Common myeloid progenitor, CD34-positive (primary cell): ENCODE measurements around the gene FBLN1.

Experiments used
- CTCF ChIA-PET: fragments of 350-600 bp; sonication (Branson Sonifier 250); formaldehyde crosslinking; loops from one replicate; lab custom pipeline; 2021; ENCODE audit warnings: antibody characterized with exemption; lab: Charles Lee
- POLR2A ChIA-PET: fragments of 350-600 bp; sonication (Branson Sonifier 250); formaldehyde crosslinking; loops from one replicate; lab custom pipeline; 2021; ENCODE audit warnings: antibody characterized with exemption; lab: Charles Lee
- DNase-seq, 3 donors: peaks; one replicate each; pipeline versions ENCODE4 v3.0.0 to v3.0.0-alpha.2; 2013
- H3K27ac ChIP-seq, 2 experiments: 1 replicate in 1 of 2; 2 replicates in 1 of 2; pipeline ENCODE4 v1.7.0; 2013; ENCODE audit warnings: inconsistent platforms in 2 of 2, low read length in 2 of 2, mild to moderate bottlenecking in 2 of 2, low read depth in 1 of 2, moderate library complexity in 1 of 2; ENCODE audit not compliant: severe bottlenecking in 2 of 2, insufficient read depth in 1 of 2, poor library complexity in 1 of 2
- H3K27me3 ChIP-seq, 5 experiments: replicated peaks in 2 of 5; 1 replicate in 3 of 5; 2 replicates in 2 of 5; pipeline versions ENCODE4 v1.6.1 to v1.7.0; 2013; ENCODE audit warnings: low read length in 4 of 5, mild to moderate bottlenecking in 2 of 5, moderate library complexity in 2 of 5, inconsistent platforms in 1 of 5; ENCODE audit not compliant: insufficient read depth in 5 of 5, control insufficient read depth in 4 of 5
- H3K36me3 ChIP-seq, 4 experiments: 1 replicate in 2 of 4; 2 replicates in 2 of 4; pipeline versions ENCODE4 v1.6.1 to v1.7.0; 2013; ENCODE audit warnings: low read length in 3 of 4, control low read depth in 1 of 4, mild to moderate bottlenecking in 1 of 4; ENCODE audit not compliant: control insufficient read depth in 4 of 4, insufficient read depth in 4 of 4
- H3K4me1 ChIP-seq, 4 experiments: 1 replicate in 3 of 4; 2 replicates in 1 of 4; pipeline versions ENCODE4 v1.6.1 to v1.7.1; 2013; ENCODE audit warnings: low read length in 3 of 4, mild to moderate bottlenecking in 3 of 4, control low read depth in 1 of 4, inconsistent platforms in 1 of 4, moderate library complexity in 1 of 4; ENCODE audit not compliant: control insufficient read depth in 4 of 4, insufficient read depth in 4 of 4; ENCODE audit errors: control extremely low read depth in 1 of 4
- H3K4me3 ChIP-seq, 7 experiments: 1 replicate in 4 of 7; 2 replicates in 3 of 7; pipeline versions ENCODE4 v1.5.1 to v1.7.0; 2013; ENCODE audit warnings: mild to moderate bottlenecking in 7 of 7, low read length in 6 of 7, moderate library complexity in 6 of 7, inconsistent platforms in 2 of 7, low read depth in 2 of 7, control low read depth in 1 of 7; ENCODE audit not compliant: insufficient read depth in 4 of 7, control insufficient read depth in 1 of 7; ENCODE audit errors: extremely low read depth in 1 of 7
- H3K9me3 ChIP-seq, 5 experiments: 1 replicate in 4 of 5; 2 replicates in 1 of 5; pipeline versions ENCODE4 v1.6.1 to v1.7.1; 2013; ENCODE audit warnings: low read length in 4 of 5, mild to moderate bottlenecking in 2 of 5, inconsistent platforms in 1 of 5, low read depth in 1 of 5, moderate library complexity in 1 of 5; ENCODE audit not compliant: control insufficient read depth in 4 of 5, insufficient read depth in 2 of 5; ENCODE audit errors: control extremely low read depth in 1 of 5
- WGBS: methylation state at CpG from one replicate; pipeline ENCODE4 v1.1.5; 2013; ENCODE audit not compliant: insufficient coverage; 5-methylcytosine and 5-hydroxymethylcytosine counted together

FBLN1 gene

DNA sequence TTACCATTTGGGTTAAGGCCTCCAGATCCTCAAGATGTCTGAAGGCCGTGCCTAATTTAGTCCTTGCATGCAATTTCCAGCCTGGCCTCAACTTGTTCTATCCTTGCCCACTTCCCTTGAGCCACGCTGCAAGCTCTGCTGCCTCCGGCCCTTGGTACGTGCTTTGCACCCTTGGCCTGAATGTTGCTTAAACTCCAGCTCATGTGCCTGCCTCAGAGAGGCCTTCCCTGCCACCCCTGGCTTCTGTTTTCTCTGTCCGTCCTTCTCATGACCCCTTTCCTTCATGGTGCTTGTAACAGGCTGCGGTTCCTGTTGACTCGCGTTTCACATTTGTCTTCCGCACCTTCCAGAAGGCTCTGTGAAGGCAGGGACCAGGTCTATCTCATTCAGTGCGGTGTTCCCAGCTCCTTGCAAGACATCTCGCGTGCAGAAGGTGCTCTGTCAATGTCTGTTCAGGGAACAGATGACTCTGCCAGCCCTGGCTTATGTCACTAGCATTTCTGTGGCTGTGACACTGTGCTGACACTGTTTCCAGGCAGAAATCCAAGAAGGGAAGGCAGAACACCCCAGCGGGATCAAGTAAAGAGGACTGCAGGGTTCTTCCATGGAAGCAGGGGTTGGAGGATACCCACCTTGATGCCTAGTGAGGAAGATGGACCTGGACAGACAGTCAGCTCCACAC lies 61.8 kb downstream of the FBLN1 start:
- no peak for DNase-seq
- Histone ChIP-seq H3K4me3 (no peak overlapping the region), H3K27ac (no peak overlapping the region), H3K4me1 (no peaks in the 10 kb centered on the region), H3K36me3 (no peaks in the 10 kb centered on the region), H3K27me3 (peaks cover 0 to 14% (median 0%) of the 10 kb centered on the region in 5 experiments), H3K9me3 (peaks cover 0 to 24% (median 16%) of the 10 kb centered on the region in 5 experiments)
- CTCF ChIA-PET: interaction anchor here (0.9 to 4.1 kb wide), 2 partner anchors 11 to 13 kb away, joined by 3 to 13 read pairs; no protein-coding TSS in a partner anchor
- POLR2A ChIA-PET: no interaction called here
- 97% methylated on average over 13 of the region's 13 CpGs for WGBS

DNA sequence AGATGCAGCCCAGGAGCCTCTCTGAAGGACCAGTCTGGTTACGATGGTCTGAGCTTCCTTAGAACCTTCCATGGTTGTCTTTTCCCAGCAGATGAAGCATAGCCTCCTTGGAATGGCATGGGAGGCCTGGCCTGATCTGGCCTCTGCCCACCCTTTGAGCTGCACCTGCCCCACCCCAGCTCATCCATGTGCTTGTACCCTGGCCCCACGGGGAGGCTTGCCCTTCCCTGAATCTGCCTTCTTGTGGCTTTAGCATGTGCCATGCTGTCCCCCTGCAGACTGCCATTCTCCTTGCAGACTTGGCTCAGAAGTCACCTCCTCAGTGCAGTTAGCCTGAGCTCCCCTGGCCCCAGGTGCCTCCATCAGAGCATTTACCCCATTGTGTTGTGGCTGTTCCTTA lies 62.5 kb downstream of the FBLN1 start:
- 94% methylated on average over 2 of the region's 2 CpGs for WGBS

DNA sequence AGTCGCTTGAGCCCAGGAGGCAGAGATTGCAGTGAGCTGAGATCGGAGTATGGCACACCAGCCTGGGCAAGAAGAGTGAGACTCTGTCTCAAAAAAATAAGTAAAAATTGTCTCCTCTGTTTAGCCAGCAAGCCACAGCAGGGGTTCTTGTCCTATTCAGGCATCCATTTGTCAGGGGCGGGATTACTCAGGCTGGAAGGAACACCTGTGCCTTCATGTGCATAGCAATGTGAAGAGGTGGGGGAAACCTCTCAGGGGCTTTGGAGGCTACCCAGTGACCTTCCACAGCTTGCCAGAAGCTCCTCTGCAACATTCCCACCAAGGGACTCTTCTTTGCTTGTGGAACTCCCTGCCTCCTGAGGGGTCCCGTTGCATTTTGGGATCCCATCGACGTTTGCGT lies 63.3 kb downstream of the FBLN1 start:
- Histone ChIP-seq H3K27me3 (peaks cover 0 to 14% (median 0%) of the 10 kb centered on the region in 5 experiments), H3K36me3 (no peaks in the 10 kb centered on the region), H3K4me1 (no peaks in the 10 kb centered on the region), H3K9me3 (peaks cover 0 to 15% (median 11%) of the 10 kb centered on the region in 5 experiments), H3K27ac (no peak overlapping the region), H3K4me3 (no peak overlapping the region)
- no peak for DNase-seq
- POLR2A ChIA-PET: no interaction called here
- CTCF ChIA-PET: interaction anchor here (4.1 kb wide), 1 partner anchor 12 kb away, joined by 13 read pairs; no protein-coding TSS in a partner anchor
- 90% methylated on average over 7 of the region's 7 CpGs for WGBS

More for the DNA sequence above, 62.5 kb downstream of the FBLN1 start:
- no peak for DNase-seq
- H3K4me1 ChIP-seq: no peaks in the 10 kb centered on the region
- POLR2A ChIA-PET: no interaction called here
- no peak overlapping the region for H3K4me3 ChIP-seq
- CTCF ChIA-PET: interaction anchor here (0.9 to 4.1 kb wide), 2 partner anchors 11 to 14 kb away, joined by 3 to 13 read pairs; no protein-coding TSS in a partner anchor
- H3K36me3 ChIP-seq: no peaks in the 10 kb centered on the region
- H3K9me3 ChIP-seq: peaks cover 0 to 21% (median 15%) of the 10 kb centered on the region in 5 experiments
- H3K27me3 ChIP-seq: peaks cover 0 to 14% (median 0%) of the 10 kb centered on the region in 5 experiments
- no peak overlapping the region for H3K27ac ChIP-seq

DNA sequence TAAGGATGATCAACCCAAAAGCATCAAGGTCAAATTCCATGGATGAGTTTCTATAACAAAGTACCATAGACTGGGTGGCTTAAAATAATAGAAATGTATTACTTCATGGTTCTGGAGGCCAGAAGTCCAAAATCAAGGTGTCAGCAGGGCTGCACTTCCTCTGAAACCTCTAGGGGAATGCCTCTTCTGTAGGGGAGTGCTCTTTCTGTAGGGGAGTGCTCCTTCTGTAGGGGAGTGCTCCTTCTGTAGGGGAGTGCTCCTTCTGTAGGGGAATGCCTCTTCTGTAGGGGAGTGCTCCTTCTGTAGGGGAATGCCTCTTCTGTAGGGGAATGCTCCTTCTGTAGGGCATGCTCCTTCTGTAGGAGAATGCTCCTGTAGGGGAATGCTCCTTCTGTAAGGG lies 65.5 kb downstream of the FBLN1 start:
- H3K27me3 ChIP-seq: peaks cover 0 to 14% (median 0%) of the 10 kb centered on the region in 5 experiments
- CTCF ChIA-PET: no interaction called here

DNA sequence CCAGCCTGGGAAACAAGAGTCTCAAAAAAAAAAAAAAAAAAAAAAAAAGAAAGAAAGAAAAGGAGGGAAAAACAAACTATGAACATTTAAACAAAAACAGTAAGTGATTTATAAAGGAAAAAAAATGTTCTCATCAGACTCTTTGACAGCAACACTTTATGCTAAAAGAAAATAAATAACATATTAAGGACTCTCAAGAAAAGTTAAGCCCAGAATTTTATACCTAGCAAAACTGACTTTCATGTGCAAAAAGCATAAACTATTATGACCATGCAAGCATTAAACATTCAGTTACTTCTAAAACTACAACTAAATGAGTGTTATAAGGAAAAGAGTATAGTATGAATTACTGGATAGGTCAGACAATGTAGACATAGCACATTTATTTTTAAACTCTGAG lies 68.4 kb downstream of the FBLN1 start:
- H3K27me3 ChIP-seq: peaks cover 0 to 17% (median 0%) of the 10 kb centered on the region in 5 experiments
- no peak overlapping the region for H3K4me3 ChIP-seq
- ChIA-PET POLR2A (no interaction called here), CTCF (interaction anchor here (0.6 kb wide), 1 partner anchor 181 kb away, joined by 3 read pairs; no protein-coding TSS in a partner anchor)
- H3K4me1 ChIP-seq: no peaks in the 10 kb centered on the region
- no peak for DNase-seq
- H3K36me3 ChIP-seq: no peaks in the 10 kb centered on the region
- no peak overlapping the region for H3K27ac ChIP-seq
- H3K9me3 ChIP-seq: peaks cover 0 to 6% (median 3%) of the 10 kb centered on the region in 5 experiments

More for the DNA sequence above, 65.5 kb downstream of the FBLN1 start:
- POLR2A ChIA-PET: no interaction called here
- no peak overlapping the region for H3K4me3 ChIP-seq
- H3K4me1 ChIP-seq: no peaks in the 10 kb centered on the region
- DNase-seq: no peak
- no peaks in the 10 kb centered on the region for H3K36me3 ChIP-seq
- peaks cover 0 to 7% (median 5%) of the 10 kb centered on the region in 5 experiments for H3K9me3 ChIP-seq
- H3K27ac ChIP-seq: no peak overlapping the region

DNA sequence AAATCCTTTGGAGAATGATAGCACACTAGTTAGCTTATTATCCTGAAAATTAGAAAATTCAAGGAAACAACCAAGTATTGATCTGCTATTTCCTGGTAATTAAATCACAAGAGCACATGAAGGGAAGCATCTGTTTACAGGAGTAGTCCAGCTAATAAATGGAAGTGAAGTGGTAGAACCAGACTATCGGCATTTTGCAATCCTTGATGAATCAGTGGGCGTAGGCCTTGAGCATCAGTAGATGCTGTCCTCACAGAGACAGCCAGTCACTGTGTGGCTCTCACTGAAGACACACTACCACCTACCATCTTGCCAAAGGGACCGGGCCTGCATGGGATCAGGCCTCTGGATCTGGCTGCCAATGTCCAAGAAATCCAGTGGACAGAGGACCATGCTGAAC lies 69.8 kb downstream of the FBLN1 start:
- DNase-seq: no peak
- peaks cover 0 to 6% (median 3%) of the 10 kb centered on the region in 5 experiments for H3K9me3 ChIP-seq
- H3K4me3 ChIP-seq: no peak overlapping the region
- H3K27me3 ChIP-seq: peaks cover 0 to 23% (median under 1%) of the 10 kb centered on the region in 5 experiments
- ChIA-PET CTCF (interaction anchor here (1.0 to 1.3 kb wide), 2 partner anchors 260 to 286 kb away, joined by 4 to 5 read pairs; no protein-coding TSS in a partner anchor), POLR2A (interaction anchor here (0.6 kb wide), 1 partner anchor 425 kb away, joined by 3 read pairs; no protein-coding TSS in a partner anchor)
- no peaks in the 10 kb centered on the region for H3K4me1 ChIP-seq
- no peak overlapping the region for H3K27ac ChIP-seq
- 83% methylated on average over 1 of the region's 3 CpGs for WGBS
- H3K36me3 ChIP-seq: no peaks in the 10 kb centered on the region
